DOHH2 (cell line): ENCODE measurements around the gene CHCHD4.

Source experiments
- EZH2phosphoT487 ChIP-seq: fragments of 200-600 bp; sonication (generic); IDR thresholded peaks from 2 replicates; pipeline ENCODE4 v1.6.1; 2017; ENCODE audit warnings: borderline replicate concordance, mild to moderate bottlenecking, antibody characterized with exemption, low read length, moderate library complexity, mixed read lengths
- TF ChIP-seq, protein P1 (sequence below): fragments of 200-600 bp; sonication (generic); IDR thresholded peaks from one replicate; pipeline ENCODE4 v1.5.1; 2014; ENCODE audit warnings: antibody characterized with exemption, mild to moderate bottlenecking, low read depth, low read length; ENCODE audit not compliant: poor library complexity, severe bottlenecking

DNA sequence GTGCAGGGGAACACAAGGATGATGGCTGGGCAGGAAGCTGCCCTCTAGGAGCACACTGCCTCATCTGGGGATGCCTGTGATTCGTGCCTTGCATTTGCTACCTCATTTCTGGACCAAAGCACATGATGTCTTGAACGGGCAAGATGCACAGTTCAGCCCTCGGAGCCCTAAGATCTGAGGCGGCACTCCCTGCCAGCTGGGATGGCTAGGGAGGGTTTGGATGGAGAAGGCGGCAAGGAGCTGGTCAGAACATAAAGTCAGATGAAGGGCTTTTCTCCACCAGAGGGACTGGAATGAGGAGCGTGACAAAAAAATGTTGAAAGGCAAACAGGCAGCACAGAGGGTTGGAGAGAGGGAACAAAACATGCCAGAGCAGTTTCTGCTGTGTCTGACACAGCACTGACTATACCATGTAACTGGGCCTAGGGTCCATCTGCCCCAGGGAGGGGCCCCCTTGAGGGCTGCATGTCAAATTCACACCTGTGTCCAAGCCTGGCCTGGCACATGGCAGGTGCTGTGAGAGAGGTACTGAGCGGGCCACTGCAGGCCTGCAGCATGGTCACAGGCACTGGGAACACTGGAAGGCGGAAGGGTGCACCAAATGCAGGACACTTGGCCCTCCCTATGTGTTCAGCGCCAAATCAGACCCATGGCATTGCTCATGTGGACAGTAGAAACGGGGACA is 21.9 kb upstream of the CHCHD4 start:
- TF ChIP-seq, protein P1, sequence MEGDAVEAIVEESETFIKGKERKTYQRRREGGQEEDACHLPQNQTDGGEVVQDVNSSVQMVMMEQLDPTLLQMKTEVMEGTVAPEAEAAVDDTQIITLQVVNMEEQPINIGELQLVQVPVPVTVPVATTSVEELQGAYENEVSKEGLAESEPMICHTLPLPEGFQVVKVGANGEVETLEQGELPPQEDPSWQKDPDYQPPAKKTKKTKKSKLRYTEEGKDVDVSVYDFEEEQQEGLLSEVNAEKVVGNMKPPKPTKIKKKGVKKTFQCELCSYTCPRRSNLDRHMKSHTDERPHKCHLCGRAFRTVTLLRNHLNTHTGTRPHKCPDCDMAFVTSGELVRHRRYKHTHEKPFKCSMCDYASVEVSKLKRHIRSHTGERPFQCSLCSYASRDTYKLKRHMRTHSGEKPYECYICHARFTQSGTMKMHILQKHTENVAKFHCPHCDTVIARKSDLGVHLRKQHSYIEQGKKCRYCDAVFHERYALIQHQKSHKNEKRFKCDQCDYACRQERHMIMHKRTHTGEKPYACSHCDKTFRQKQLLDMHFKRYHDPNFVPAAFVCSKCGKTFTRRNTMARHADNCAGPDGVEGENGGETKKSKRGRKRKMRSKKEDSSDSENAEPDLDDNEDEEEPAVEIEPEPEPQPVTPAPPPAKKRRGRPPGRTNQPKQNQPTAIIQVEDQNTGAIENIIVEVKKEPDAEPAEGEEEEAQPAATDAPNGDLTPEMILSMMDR: no peak
- no peak for TF ChIP-seq EZH2phosphoT487
